Adrenal gland (tissue), 12 donors: ENCODE results near the gene FANCG. TPM values are rescaled to one million over a fixed set of nuclear protein-coding genes. Genes with fewer than 3 reads are reported as not detected.

ENCODE experiments used
- DNase-seq, 7 donors: peaks; one replicate each; pipeline ENCODE4 v3.0.0-alpha.2; 2019 to 2020
- H3K27ac ChIP-seq, 5 donors: fragments of 200-600 bp; sonication (generic) in 4 of 5; 1 replicate in 3 of 5; 2 replicates in 2 of 5; pipeline versions ENCODE4 v1.5.1 to v1.8.0; 2016 to 2020; ENCODE audit warnings: mild to moderate bottlenecking in 1 of 5
- H3K27me3 ChIP-seq: fragments of 200-600 bp; 2 replicates; pipeline ENCODE4 v1.8.0; 2021
- H3K36me3 ChIP-seq, 2 donors: fragments of 200-600 bp; replicated peaks in 1 of 2; 1 replicate in 1 of 2; 2 replicates in 1 of 2; pipeline versions ENCODE4 v1.5.1 to v1.8.0; 2018 to 2022
- H3K4me1 ChIP-seq, 2 donors: fragments of 200-600 bp; replicated peaks in 1 of 2; 1 replicate in 1 of 2; 2 replicates in 1 of 2; pipeline versions ENCODE4 v1.5.1 to v1.8.0; 2018 to 2021
- H3K4me3 ChIP-seq, 4 donors: fragments of 200-600 bp; sonication (generic) in 3 of 4; one replicate each; pipeline ENCODE4 v1.5.1; 2016 to 2018
- H3K9me3 ChIP-seq, 3 donors: fragments of 200-600 bp; sonication (generic) in 1 of 3; replicated peaks in 1 of 3; 1 replicate in 2 of 3; 2 replicates in 1 of 3; pipeline versions ENCODE4 v1.5.1 to v1.8.0; 2016 to 2021
- CTCF ChIP-seq, 6 experiments: fragments of 450-650 bp in 4 of 6; fragments of 200-600 bp in 2 of 6; sonication (generic) in 1 of 6; IDR thresholded peaks; 1 replicate in 5 of 6; 2 replicates in 1 of 6; pipeline versions ENCODE4 v1.5.1 to v1.8.0; 2016 to 2021; ENCODE audit warnings: antibody characterized with exemption in 6 of 6, mild to moderate bottlenecking in 2 of 6, moderate library complexity in 1 of 6
- POLR2A ChIP-seq, 2 donors: fragments of 450-650 bp; IDR thresholded peaks; one replicate each; pipeline ENCODE4 v1.6.1; 2017; ENCODE audit warnings: antibody characterized with exemption in 2 of 2, mild to moderate bottlenecking in 2 of 2, moderate library complexity in 1 of 2
- WGBS, 4 donors: extraction: QIAGEN DNeasy Blood & Tissue Kit in 2 of 4; methylation state at CpG; one replicate each; pipeline versions ENCODE4 v1.1.5 to v1.1.7; 2013 to 2017; 5-methylcytosine and 5-hydroxymethylcytosine counted together
- intact Hi-C, 2 donors: fragments of 100-400 bp; cut with DNase I; formaldehyde crosslinking; loops; one replicate each; pipeline versions ENCODE4 v1.14.1 to v1.15.0; 2022 to 2023
- polyA plus RNA-seq, 3 donors: library from polyadenylated mRNA; stranded (reverse); fragments of 200-250 nt in 2 of 3; fragments of 350-450 nt in 1 of 3; fragmentation: Illumina TruSeq in 1 of 3; extraction: RNeasy Lipid Tissue Mini Kit (QIAGEN cat#74804) in 1 of 3; gene quantifications; one replicate each; pipeline ENCODE4 v1.2.3, GENCODE V29; 2013 to 2014
- total RNA-seq, 9 donors: library from RNA; depleted of rRNA in 4 of 9; stranded (reverse); fragments of >200 nt in 4 of 9; fragments of 120-200 nt in 1 of 9; fragmentation: NEBNext Ultra II Directional in 1 of 9; extraction: Animal tissue kit (Norgen Biotek cat#: 25700) in 1 of 9; gene quantifications; one replicate each; pipeline versions ENCODE4 v1.1.0 to v1.2.4, GENCODE V29; 2013 to 2023
- donor health status: healthy with polysubstance abuse.
- donor health status: Bipolar disorder and iron deficiency.
- donor health status: DM: yes; HTN: yes; CAD: no.
- donor health status: DM: no; HTN: no; CAD: no.
- donor health status: DM: no; HTN: no; CAD: no.
- donor health status: DM: yes; HTN: yes; CAD: no.

FANCG gene
- total and polyA plus RNA-seq, 12 donors, result 5.5 to 31.2 (median 13.4) TPM

GRCh38 chr9:35111001-35111933 is 31.5 kb upstream of the FANCG start:
- TF ChIP-seq CTCF (IDR thresholded peaks at IDR 0.05), result no peak
- peak; percentile 60 to 88 for TF ChIP-seq POLR2A (IDR thresholded peaks at IDR 0.05)
- no peaks in the 10 kb centered on the region for H3K9me3 ChIP-seq
- no peaks in the 10 kb centered on the region for H3K27me3 ChIP-seq
- intact Hi-C loops, result no loop called here
- H3K36me3 ChIP-seq, result peaks cover 0 to 24% of the 10 kb centered on the region in 2 donors
- 0 to 2% (median 1%) methylated on average over 12 to 57 of the region's 57 CpGs for WGBS, 4 donors
- H3K4me3 ChIP-seq, result peak overlapping the region in 3 of 4 donors; percentile 59 to 92 (median 75)
- peak; percentile 98 to 100 (median 99) for DNase-seq
- H3K27ac ChIP-seq, result peak overlapping the region; percentile 69 to 94 (median 88)
- peaks cover 37 to 51% of the 10 kb centered on the region in 2 donors for H3K4me1 ChIP-seq

GRCh38 chr9:35110327-35110761 is 30.6 kb upstream of the FANCG start:
- peak overlapping the region in 1 of 4 donors; percentile 75 for H3K4me3 ChIP-seq
- TF ChIP-seq CTCF (IDR thresholded peaks at IDR 0.05) (no peak), POLR2A (IDR thresholded peaks at IDR 0.05) (no peak)
- intact Hi-C loops, result no loop called here
- no peaks in the 10 kb centered on the region for H3K27me3 ChIP-seq
- peak overlapping the region in 4 of 5 donors; percentile 69 to 94 (median 86) for H3K27ac ChIP-seq
- H3K9me3 ChIP-seq, result no peaks in the 10 kb centered on the region
- H3K36me3 ChIP-seq, result peaks cover 0 to 33% of the 10 kb centered on the region in 2 donors
- peaks cover 37 to 50% of the 10 kb centered on the region in 2 donors for H3K4me1 ChIP-seq
- DNase-seq, result peak; percentile 62 to 82 (median 80)
- whole genome bisulfite sequencing, 4 donors, result 10 to 28% (median 21%) methylated on average over 2 to 3 of the region's 3 CpGs

GRCh38 chr9:35108946-35109575 is 29.3 kb upstream of the FANCG start:
- peak in 1 of 7 donors; percentile 21 for DNase-seq
- Histone ChIP-seq H3K4me3 (no peak overlapping the region), H3K36me3 (peaks cover 0 to 44% of the 10 kb centered on the region in 2 donors), H3K27ac (no peak overlapping the region), H3K4me1 (peaks cover 26 to 39% of the 10 kb centered on the region in 2 donors), H3K9me3 (no peaks in the 10 kb centered on the region), H3K27me3 (no peaks in the 10 kb centered on the region)
- intact Hi-C loops, result no loop called here
- no peak for TF ChIP-seq CTCF (IDR thresholded peaks at IDR 0.05)
- TF ChIP-seq POLR2A (IDR thresholded peaks at IDR 0.05), result no peak
- 56 to 81% (median 63%) methylated on average over 5 to 8 of the region's 8 CpGs for WGBS, 4 donors

- Histone ChIP-seq H3K4me1 (peaks cover 22 to 36% of the 10 kb centered on the region in 2 donors), H3K27me3 (no peaks in the 10 kb centered on the region), H3K9me3 (no peaks in the 10 kb centered on the region), H3K36me3 (peaks cover 0 to 44% of the 10 kb centered on the region in 2 donors), H3K4me3 (no peak overlapping the region), H3K27ac (no peak overlapping the region)
- 87 to 95% (median 93%) methylated on average over 6 of the region's 6 CpGs for WGBS, 4 donors
- DNase-seq, result peak in 2 of 7 donors; percentile 12 to 43
- TF ChIP-seq POLR2A (IDR thresholded peaks at IDR 0.05) (no peak), CTCF (IDR thresholded peaks at IDR 0.05) (no peak)
- intact Hi-C loops, result no loop called here
These were observed 28.7 kb upstream of the FANCG start for GRCh38 chr9:35108461-35108860.
